GM18873 (cell line): Measurements from ENCODE around the gene CWH43.
A peak's percentile ranks its signal among the peaks of the same experiment; 100 is the strongest.
"Not testable (repeated sequence)": the region's sequence is repeated elsewhere in the genome, so short reads cannot be mapped to it uniquely, and the experiment has no call there.

ENCODE experiments used
- ATAC-seq: cut with Tn5 transposase; IDR thresholded peaks from one replicate; pipeline ENCODE4 v1.9.1; 2021; ENCODE audit warnings: mild to moderate bottlenecking, moderate library complexity, moderate number of reproducible peaks; ENCODE audit not compliant: unreplicated experiment, low FRiP score

CWH43 gene

DNA sequence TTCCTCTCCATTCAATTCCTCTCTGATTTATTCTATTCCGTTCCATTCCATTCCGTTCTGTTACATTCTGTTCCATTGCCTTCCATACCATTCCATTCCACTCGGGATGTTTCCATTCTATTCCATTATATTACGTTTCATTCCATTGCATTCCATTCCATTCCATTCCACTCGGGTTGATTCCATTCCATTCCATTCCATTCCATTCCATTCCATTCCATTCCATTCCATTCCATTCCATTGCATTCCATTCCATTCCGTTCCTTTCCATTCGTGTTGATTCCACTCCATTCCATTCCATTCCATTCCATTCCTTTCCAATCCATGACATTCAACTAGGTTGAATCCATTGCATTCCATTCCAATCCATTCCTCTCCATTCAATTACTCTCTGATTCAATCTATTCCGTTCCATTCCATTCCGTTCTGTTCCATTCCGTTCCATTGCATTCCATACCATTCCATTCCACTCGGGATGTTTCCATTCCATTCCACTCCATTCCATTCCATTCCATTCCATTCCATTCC lies 106.6 kb downstream of the CWH43 start:
- peak; percentile 52 for ATAC-seq

- not testable (repeated sequence) for ATAC-seq
Observed at GRCh38 chr4:49096215-49096614, 110.1 kb downstream of the CWH43 start.

- peak; percentile 38 for ATAC-seq
Observed at GRCh38 chr4:49096627-49097026, 110.6 kb downstream of the CWH43 start.

GRCh38 chr4:49097071-49097470 lies 111.0 kb downstream of the CWH43 start:
- peak; percentile 26 for ATAC-seq

GRCh38 chr4:49097505-49097904 lies 111.4 kb downstream of the CWH43 start:
- not testable (repeated sequence) for ATAC-seq

DNA sequence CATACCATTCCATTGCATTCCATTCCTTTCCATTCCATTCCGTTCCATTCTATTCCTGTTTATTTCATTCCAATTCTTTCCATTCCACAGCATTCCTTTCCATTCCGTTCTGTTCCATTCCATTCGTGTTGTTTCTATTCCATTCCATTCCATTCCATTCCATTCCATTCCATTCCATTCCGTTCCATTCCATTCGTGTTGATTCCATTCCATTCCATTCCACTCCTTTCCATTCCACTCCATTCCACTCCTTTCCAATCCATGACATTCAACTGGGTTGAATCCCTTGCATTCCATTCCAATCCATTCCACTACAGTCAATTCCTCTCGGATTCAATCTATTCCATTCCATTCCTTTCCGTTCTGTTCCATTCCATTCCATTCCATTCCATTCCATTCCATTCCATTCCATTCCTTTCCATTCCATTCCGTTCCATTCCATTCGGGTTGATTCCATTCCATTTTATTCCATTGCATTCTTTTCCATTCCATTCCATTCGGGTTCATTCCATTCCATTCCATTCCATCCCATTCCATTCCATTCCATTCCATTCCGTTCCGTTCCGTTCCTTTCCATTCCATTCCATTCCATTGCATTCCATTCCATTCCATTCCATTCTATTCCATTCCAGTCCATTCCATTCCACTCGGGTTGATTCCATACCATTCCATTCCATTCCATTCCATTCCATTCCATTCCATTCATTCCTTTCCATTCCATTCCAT lies 112.1 kb downstream of the CWH43 start:
- not testable (repeated sequence) for ATAC-seq

DNA sequence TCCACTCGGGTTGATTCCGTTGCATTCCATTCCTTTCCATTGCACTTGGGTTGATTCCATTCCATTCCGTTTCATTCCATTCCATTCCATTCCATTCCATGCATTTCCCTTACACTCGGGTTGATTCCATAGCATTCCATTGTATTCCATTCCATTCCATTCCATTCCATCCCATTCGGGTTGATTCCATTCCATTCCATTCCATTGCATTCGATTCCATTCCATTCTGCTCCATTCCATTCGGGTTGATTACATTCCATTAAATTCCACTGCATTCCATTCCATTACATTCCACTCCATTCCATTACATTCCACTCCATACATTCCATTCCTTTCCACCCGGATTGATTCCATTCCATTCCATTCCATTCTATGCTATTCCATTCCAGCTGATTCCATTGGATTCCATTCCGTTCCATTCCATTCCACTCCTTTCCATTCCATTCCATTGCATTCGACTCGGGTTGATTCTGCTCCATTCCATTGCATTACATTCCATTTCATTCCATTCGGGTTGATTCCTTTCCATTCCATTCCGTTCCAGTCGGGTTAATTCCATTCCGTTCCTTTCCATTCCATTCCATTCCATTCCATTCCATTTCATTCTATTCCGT lies 113.9 kb downstream of the CWH43 start:
- not testable (repeated sequence) for ATAC-seq

DNA sequence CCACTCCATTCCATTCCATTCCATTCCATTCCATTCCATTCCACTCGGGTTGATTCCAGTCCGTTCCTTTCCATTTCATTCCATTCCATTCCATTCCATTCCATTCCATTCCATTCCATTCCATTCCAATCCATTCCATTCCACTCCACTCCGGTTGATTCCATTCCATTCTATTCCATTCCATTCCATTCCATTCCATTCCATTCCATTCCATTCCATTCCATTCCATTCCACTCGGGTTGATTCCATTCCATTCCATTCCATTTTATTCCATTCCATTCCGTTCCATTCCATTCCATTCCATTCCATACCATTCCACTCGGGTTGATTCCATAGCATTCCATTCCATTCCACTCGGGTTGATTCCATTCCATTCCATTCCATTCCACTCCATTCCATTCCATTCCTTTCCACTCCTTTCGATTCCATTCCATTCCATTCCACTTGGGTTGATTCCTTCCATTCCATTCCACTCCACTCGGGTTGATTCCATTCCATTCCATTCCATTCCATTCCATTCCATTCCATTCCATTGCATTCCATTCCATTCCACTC lies 116.3 kb downstream of the CWH43 start:
- peak; percentile 28 for ATAC-seq

DNA sequence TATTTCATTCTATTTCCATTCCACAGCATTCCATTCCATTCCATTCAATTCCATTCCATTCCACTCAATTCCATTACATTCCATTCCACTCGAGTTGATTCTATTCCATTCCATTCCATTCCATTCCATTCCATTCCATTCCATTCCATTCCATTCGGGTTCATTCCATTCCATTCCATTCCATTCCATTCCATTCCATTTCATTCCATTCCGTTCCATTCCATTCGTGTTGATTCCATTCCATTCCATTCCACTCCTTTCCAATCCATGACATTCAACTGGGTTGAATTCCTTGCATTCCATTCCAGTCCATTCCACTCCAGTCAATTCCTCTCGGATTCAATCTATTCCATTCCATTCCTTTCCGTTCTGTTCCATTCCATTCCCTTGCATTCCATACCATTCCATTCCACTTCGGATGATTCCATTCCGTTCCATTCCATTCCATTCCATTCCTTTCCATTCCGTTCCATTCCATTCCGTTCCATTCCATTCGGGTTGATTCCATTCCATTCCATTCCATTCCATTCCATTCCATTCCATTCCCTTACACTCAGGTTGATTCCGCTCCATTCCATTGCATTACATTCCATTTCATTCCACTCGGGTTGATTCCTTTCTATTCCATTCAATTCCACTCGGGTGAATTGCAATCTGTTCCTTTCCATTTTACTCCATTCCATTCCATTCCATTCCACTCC lies 117.5 kb downstream of the CWH43 start:
- peak; percentile 20 for ATAC-seq

DNA sequence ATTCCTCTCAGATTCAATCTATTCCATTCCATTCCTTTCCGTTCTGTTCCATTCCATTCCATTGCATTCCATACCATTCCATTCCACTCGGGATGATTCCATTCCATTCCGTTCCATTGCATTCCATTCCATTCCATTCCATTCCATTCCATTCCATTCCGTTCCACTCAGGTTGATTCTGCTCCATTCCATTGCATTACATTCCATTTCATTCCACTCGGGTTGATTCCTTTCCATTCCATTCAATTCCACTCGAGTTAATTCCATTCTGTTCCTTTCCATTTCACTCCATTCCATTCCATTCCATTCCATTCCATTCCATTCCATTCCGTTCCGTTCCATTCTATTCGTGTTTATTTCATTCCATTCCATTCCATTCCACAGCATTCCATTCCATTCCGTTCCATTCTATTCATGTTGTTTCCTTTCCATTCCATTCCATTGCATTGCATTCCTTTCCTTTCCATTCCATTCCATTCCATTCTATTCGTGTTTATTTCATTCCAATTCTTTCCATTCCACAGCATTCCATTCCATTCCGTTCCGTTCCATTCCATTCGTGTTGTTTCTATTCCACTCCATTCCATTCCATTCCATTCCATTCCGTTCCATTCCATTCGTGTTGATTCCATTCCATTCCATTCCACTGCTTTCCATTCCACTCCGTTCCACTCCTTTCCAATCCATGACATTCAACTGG lies 118.3 kb downstream of the CWH43 start:
- ATAC-seq: peak; percentile 9

DNA sequence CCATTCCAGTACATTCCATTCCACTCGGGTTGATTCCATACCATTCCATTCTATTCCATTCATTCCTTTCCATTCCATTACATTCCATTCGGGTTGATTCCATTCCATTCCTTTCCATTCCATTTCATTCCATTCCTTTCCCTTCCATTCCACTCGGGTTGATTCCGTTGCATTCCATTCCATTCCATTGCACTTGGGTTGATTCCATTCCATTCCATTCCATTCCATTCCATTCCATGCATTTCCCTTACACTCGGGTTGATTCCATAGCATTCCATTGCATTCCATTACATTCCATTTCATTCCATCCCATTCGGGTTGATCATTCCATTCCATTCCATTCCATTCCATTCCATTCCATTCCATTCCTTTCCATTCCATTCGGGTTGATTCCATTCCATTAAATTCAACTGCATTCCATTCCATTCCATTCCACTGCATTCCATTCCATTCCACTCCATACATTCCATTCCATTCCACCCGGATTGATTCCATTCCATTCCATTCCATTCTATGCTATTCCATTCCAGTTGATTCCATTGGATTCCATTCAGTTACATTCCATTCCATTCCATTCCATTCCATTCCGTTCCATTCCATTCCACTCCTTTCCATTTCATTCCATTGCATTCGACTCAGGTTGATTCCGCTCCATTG lies 119.3 kb downstream of the CWH43 start:
- ATAC-seq: not testable (repeated sequence)

DNA sequence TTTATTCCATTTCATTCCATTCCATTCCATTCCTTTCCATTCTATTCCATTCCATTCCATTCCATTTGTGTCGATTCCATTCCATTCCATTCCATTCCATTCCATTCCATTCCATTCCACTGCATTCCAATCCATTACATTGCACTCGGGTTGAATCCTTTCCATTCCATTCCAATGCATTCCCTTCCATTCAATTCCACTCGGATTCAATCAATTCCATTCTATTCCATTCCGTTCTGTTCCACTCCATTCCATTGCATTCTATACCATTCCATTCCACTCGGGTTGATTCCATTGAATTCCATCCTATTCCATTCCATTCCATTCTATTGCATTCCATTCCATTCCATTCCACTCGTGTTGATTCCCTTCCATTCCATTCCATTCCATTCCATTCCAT lies 121.2 kb downstream of the CWH43 start:
- not testable (repeated sequence) for ATAC-seq

- ATAC-seq: peak; percentile 36
Observed at GRCh38 chr4:49108183-49108978, 122.3 kb downstream of the CWH43 start.

GRCh38 chr4:49109567-49110166 lies 123.6 kb downstream of the CWH43 start:
- ATAC-seq: peak; percentile 34

DNA sequence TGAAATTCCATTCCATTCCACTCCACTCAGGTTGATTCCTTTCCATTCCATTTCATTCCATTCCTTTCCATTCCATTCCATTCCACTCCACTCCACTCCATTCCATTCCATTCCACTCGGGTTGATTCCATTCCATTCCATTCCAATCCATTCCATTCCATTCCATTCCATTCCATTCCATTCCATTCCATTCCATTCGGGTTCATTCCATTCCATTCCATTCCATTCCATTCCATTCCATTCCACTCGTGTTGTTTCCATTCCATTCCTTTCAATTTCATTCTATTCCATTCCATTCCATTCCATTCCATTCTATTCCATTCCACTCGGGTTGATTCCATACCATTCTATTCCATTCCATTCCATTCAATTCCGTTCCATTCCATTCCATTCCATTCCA lies 124.5 kb downstream of the CWH43 start:
- ATAC-seq: peak; percentile 48
